Choroid plexus epithelial cell (primary cell): ENCODE data around the gene OR2A42.
"Not testable (repeated sequence)": the region's sequence is repeated elsewhere in the genome, so short reads cannot be mapped to it uniquely, and the experiment has no call there.

Source experiments
- DNase-seq: peaks from one replicate; pipeline ENCODE4 v3.0.0-alpha.2; 2010; ENCODE audit warnings: low read depth
- H3K4me3 ChIP-seq: 2 replicates; pipeline ENCODE4 v1.5.1; 2011; ENCODE audit warnings: low read depth, mild to moderate bottlenecking, control low read depth, low read length, moderate library complexity
- TF ChIP-seq, protein P1 (sequence below): conservative IDR thresholded peaks from 2 replicates; pipeline ENCODE4 v1.5.1; 2011; ENCODE audit warnings: low read depth, mild to moderate bottlenecking, control low read depth, inconsistent platforms, low read length, moderate library complexity

The OR2A42 gene, protein sequence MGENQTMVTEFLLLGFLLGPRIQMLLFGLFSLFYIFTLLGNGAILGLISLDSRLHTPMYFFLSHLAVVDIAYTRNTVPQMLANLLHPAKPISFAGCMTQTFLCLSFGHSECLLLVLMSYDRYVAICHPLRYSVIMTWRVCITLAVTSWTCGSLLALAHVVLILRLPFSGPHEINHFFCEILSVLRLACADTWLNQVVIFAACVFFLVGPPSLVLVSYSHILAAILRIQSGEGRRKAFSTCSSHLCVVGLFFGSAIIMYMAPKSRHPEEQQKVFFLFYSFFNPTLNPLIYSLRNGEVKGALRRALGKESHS

DNA sequence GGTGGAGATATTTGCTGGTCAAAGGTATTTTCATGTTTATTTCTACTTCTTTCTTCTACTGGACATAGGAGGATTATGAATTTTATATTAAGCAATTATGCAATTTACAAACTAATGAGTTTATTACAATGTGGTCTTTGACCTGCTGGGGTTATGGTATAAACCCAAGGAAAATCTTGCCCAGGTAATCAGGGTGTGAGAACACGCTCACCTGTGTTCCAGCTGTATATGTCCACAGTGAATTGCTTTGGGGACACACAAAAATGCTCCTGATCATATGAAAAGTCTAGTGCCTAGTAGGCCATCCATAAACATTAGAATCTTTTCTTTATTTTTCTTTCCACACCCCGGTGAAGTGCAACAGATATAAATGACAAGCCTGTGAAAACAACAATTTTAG lies at the start of gene OR2A42:
Gene OR2A42 (minus strand): TSS at position 241 of the 400 bp plus-strand sequence. CDS start 6,762 bp downstream, outside the sequence.
- not testable (repeated sequence) for H3K4me3 ChIP-seq, DNase-seq

DNA sequence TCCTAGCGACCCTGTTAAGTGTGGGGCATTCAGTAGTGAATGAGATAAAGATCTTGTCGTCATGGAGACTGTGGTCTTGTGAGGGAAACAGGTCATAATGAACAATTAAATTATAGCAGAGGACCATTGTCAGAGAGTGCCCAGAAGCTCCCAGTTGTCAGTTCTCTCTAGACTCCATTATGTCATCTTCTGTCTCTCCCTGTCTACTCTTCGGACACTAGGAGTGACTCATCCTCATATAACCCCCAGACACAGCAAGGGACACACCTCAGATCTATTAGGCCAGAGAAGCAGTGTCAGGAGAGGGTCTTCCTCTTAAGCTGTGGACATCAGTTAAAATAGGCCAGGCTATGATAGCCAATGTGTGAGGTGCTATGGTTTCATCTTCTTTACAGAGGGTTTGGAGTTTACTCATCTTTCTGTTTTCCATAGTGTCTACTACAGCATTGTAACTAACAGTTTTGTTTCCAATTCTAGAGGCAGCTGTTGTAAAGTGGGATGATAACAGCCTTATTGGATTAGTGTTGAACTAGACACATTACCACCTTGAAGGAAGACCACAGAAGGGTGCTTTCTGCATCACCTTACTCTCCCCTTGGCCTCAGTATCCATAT lies 47.9 kb upstream of the OR2A42 start:
- not testable (repeated sequence) for DNase-seq, H3K4me3 ChIP-seq

DNA sequence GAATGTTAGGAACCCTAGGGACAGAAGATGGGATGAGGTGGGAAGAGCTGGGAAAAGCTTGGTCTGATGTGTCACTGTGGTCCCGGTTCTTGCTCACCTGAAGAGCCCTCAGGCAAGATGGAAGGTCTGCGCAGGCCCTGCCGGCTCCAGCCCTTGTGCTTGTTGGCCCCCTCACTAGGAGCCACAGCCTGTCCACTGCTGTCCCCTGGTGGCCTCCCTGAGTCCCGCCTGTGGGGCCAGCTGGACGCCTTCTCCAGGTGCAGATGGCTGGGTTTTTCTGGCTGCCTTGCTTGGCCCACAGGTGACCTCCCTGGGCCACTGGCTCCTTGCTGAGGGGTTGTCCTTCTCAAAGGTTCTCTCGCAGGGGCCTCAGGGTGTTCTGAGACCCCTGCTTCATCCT lies 44.3 kb upstream of the OR2A42 start:
- not testable (repeated sequence) for H3K4me3 ChIP-seq, DNase-seq

DNA sequence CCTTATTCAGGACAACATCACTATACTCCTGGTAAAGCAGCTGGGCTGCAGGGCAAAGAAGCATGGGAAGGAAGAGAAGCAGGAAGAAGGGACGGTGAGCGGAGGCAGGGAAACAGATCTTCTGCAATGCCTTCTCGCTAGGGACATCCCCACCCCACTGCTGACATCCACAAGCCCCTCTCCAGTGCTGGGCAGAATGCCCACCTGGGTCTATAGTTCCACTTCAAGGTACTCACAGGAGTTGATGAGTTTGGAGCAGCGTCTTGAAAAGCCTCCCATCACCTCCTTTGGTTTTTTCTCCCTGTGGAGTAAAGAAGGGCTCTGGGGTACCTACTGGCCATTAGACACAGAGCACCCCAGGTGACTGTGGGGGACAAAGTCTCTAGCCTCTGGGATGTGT lies 43.1 kb upstream of the OR2A42 start:
- H3K4me3 ChIP-seq, DNase-seq: not testable (repeated sequence)

DNA sequence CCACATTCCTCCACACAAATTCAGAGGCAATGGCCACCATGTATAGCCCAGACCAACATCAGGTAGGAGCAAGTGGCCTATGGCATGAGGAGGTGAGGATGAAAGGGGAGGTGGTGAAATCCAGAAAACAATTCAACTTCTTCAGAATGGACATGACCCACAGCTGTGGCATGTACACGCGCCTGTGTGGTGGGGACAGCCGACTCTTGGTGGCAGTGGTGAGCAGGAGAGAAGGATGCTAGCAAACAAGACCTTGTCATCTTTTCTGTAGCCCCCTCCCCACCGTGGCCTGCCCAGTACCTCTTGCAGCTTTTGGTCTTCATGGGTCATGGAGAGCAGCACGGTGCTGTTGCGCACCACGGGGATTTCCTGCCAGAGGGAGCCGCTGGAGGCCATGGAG lies 42.6 kb upstream of the OR2A42 start:
- not testable (repeated sequence) for H3K4me3 ChIP-seq, DNase-seq

DNA sequence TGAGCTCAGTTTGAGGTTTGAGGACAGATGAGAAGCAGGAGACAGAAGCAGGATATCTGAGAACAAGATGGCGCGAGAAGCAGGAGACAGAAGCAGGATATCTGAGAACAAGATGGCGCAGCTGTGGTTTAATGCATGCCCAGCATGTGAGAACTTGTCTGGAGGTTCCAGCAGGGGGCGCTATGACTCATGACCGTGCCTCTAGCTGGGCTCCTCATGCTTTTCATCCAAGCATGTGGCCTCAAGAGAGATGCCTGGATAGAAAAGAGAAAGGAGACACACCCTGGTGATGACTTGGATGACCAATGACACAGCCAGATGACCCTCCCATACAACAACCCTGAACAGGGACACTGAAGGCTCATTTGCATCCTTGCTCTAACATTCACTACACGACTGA lies 40.6 kb upstream of the OR2A42 start:
- not testable (repeated sequence) for DNase-seq, H3K4me3 ChIP-seq

DNA sequence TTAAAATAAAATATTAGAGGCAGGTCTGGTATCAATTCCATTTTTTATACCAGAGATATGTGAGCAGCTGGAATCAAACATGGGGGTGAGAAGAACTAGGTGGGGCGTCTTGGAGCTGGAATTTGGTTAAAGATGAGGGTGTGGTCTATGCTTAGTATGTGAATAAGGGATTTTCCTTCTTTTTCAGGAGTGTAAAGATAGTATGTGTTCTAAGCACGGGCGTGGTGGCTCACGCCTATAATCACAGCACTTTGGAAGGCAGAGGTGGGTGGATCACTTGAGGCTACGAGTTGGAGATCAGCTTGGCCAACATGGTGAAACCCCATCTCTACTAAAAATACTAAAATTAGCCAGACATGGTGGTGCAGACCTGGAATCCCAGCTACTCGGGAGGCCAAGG lies 35.9 kb upstream of the OR2A42 start:
- not testable (repeated sequence) for DNase-seq, H3K4me3 ChIP-seq

DNA sequence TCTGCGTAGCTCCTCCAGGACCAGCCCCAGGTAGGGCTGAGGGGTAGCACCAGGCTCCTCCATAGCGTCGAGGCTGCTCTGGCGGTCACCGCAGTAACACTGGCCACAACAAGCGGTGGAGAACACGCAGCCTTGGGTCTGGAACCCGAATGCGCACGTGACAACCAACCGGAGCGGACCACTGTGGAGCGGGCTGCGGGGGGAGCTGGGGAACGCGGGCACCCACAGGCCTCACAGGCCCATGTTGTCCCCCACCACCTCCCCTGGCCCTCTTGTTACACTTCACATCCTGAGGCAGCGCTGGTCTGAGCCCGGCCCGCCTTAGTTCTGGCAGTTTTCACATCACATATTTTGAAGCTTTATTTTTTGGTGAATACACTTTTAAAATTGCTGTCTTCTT lies 29.8 kb upstream of the OR2A42 start, which contains the start of gene CTAGE8:
Gene CTAGE8 (minus strand): TSS at position 101 of the 400 bp plus-strand sequence. CDS start 38 bp downstream, at position 63.
- not testable (repeated sequence) for H3K4me3 ChIP-seq, DNase-seq

DNA sequence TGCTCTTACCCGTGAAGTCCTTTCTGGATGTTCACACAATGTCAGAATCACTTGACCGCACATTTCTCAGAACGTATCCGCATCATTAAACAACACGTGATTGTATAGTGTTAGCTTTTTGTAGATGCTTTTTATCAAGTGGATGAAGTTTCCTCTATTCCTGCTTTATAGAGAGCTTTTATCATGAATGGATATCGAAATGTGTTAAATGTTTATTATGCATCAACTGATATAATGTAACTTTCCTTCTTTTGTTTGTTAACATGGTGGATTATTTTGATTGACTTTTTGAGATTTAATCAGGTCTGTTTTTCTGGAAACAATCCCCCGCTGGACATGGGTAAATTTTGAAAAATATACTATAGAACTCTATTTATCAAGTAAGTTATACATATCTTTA lies 25.3 kb upstream of the OR2A42 start, which contains the start of gene OR2A7:
Gene OR2A7 (minus strand): TSS at position 101 of the 400 bp plus-strand sequence. CDS start 5,164 bp downstream, outside the sequence.
- not testable (repeated sequence) for H3K4me3 ChIP-seq, DNase-seq

DNA sequence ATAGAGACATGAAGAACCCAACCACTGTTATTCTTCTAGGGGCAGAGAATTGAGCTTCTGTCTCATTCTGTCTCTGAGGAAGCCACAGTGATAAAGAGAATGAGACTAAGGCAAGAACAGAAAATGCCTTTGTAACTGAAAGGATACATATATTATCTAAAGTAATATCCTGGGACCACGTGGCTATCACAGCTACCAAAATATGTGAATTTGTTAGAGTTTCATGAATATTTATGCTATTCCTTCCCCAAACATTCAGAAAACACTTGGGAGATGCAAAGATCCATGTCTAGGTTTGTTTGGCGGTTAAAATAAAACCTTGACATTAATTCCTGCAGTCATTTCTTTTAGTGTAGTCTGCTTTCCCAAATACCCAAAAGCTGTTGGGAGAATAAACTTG lies 22.7 kb upstream of the OR2A42 start:
- not testable (repeated sequence) for DNase-seq, H3K4me3 ChIP-seq

DNA sequence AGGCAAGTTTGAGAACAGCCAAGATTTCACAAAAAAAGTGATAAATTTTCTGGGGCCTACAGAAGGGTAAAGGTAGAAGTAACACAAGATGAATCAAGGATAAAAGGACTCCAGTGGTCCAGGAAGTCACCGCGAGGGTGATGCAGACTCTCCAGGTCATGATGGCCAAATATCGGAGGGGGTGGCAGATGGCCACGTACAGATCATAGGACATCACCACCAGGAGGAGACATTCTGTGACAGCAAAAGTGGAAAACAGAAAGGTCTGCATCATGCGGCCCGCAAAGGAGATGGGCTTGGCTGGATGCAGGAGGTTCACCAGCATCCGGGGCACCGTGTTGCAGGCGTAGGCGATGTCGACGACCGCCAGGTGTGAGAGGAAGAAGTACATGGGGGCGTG lies 19.7 kb upstream of the OR2A42 start:
- not testable (repeated sequence) for DNase-seq, H3K4me3 ChIP-seq

DNA sequence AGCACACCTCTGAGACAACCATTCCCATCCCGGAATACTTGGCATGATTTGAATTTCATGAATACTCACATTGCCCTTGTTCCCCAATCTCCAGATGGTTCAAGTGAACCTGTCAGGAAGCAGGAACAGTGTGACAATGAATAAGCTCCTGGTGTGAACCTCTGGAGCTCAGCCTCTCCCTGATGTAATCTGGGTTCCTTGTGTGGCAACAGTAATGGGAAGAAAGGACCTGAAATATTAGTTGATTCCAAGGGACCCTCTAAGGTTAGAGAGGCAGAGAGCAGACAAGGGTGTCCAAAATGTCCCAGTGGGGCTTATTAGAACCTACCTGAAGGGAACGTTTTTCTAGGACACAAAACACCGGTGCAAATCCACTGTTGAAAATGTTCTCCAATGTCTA lies 16.7 kb upstream of the OR2A42 start:
- no peak overlapping the region for H3K4me3 ChIP-seq
- TF ChIP-seq, protein P1, sequence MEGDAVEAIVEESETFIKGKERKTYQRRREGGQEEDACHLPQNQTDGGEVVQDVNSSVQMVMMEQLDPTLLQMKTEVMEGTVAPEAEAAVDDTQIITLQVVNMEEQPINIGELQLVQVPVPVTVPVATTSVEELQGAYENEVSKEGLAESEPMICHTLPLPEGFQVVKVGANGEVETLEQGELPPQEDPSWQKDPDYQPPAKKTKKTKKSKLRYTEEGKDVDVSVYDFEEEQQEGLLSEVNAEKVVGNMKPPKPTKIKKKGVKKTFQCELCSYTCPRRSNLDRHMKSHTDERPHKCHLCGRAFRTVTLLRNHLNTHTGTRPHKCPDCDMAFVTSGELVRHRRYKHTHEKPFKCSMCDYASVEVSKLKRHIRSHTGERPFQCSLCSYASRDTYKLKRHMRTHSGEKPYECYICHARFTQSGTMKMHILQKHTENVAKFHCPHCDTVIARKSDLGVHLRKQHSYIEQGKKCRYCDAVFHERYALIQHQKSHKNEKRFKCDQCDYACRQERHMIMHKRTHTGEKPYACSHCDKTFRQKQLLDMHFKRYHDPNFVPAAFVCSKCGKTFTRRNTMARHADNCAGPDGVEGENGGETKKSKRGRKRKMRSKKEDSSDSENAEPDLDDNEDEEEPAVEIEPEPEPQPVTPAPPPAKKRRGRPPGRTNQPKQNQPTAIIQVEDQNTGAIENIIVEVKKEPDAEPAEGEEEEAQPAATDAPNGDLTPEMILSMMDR, result no peak
- DNase-seq, result peak; percentile 53

DNA sequence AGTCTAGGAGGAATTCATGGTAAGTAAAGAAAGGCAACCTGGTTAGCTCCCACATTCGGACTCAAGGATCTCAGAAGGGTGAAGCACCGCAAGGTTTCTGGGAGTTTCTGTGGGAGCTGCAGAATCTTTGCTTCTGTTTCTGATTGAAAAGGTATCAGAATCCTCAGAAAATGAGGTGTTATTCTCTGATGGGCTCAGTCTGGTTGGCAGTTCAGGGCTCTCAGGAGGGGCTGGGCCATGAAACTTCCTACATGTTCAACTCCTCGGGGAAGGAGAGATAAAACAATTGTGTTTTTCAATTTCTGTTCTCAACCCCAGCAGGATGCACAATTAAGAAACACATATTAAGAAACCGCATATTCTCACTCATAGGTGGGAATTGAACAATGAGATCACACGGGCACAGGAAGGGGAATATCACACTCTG lies 16.1 kb upstream of the OR2A42 start:
- TF ChIP-seq, protein P1, result no peak
- no peak for DNase-seq
- H3K4me3 ChIP-seq, result no peak overlapping the region

DNA sequence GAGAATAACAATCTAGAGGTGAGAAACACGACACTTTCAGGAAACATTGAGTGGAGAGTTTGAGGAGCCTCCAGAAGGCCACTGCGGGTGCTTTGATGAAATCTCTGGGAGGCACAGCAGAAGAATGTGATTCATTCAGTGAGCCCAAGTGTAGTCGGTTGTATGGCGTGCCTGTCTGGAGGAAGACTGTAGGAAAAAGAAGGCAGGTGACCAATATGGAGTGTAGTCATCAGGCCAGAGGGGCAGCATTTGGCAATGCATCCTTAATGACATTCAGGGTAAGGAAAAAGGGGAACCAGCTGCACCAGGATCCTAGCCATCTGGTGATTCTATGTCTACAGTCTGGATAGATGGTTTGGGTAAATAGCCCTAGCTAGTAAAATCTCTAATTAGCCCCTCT lies 12.9 kb upstream of the OR2A42 start:
- H3K4me3 ChIP-seq, result not testable (repeated sequence)

DNA sequence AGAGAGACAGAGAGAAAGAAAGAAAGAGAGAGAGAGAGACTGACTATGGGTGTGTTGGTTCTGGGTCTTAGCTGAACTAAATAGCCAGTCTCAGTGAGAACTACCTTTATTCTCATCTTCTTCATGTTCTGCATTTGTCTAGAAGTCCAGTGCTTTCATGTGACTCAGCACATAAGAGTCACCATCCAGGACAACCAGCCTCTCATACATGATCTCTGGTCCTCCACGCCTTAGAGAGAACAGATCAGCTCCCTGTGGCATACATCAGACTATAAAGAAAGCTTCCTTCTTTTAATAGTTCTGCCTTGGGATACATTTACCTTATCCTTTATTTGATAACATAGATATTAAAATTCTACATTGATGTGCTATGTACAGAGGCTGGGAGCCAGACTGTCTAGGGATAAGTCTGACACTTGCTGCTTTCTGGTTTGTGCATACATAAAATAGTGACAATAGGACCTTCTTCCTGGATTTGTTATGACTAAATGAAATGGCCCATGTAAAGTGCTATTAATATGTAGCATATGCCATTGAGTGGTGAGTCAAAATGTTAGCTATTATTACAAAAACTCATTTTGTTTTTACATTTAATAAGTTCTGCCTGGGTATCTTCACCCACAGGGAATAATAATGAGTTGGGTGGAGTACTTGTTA lies 8.4 kb upstream of the OR2A42 start:
- not testable (repeated sequence) for H3K4me3 ChIP-seq, DNase-seq

More for the DNA sequence above, 12.9 kb upstream of the OR2A42 start:
- not testable (repeated sequence) for DNase-seq

DNA sequence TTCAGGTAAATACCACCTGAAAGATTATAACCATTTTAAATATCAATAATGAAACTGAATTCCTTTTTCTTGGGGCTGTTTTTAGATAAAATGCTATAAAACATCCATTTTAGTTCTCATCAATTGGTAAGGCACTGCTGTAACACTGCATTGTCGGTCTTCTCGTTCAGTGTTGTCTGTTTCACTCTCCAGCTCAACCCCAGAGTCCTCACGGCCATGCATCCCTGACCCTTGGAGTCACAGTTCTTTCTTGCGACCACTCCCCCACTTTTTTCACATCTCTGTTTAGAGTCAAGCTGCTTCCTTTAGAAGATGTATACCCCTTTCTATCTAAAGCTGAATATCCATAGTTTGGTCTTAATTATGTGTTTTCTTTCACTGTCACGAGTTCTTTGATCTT lies 7.6 kb upstream of the OR2A42 start:
- DNase-seq, H3K4me3 ChIP-seq: not testable (repeated sequence)

DNA sequence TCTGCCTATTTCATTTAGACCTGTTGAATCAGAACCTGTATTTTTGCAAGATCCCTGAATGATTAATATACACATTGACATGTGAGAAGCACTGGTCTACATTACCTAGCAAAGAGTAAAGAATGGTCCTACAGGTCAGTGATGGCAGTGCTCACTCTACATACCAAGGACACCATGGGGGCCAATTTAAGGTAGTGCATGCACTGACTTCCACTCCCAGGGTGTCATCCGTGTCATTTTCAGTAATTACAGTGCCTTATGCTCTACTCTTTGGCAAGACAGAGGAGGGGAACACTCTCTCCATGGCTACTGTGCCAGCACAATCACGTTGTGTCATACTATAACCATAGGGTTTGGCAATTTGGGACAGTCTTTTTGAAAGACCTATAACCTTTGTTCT lies 6.0 kb upstream of the OR2A42 start:
- H3K4me3 ChIP-seq, DNase-seq: not testable (repeated sequence)
